ENCODE results near the gene TMEM19. TPM values are rescaled to one million over a fixed set of nuclear protein-coding genes. Genes with fewer than 3 reads are reported as not detected.

TMEM19 gene
- total and polyA plus RNA-seq, 12 donors, result 6.4 to 32.2 (median 24.0) TPM

DNA sequence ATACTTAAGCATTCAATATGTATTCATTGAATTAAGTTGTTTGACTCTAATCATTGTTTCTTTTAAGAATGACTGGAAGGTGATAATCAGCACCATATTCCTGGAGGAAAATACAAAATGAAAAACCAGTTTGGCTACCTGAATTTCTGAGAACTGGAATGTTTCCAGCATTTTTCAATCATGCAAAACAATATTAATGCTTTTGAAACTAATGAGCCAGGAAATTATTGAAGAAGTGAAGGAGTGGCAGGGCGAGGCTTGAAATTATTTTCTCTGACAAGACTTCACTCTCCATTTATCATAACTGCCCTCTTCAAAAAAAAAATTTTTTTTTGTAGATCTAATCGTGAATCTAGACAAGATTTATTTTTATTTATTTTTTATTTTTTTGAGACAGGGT is 19.0 kb downstream of the TMEM19 start:
- 93 to 94% methylated on average over 2 of the region's 2 CpGs for WGBS, 2 donors
- Histone ChIP-seq H3K4me3 (no peak overlapping the region), H3K36me3 (peaks cover 0 to 62% (median 12%) of the 10 kb centered on the region in 9 donors), H3K27me3 (no peaks in the 10 kb centered on the region), H3K4me1 (no peaks in the 10 kb centered on the region), H3K9me3 (no peaks in the 10 kb centered on the region), H3K27ac (no peak overlapping the region)
- TF ChIP-seq, protein P1, sequence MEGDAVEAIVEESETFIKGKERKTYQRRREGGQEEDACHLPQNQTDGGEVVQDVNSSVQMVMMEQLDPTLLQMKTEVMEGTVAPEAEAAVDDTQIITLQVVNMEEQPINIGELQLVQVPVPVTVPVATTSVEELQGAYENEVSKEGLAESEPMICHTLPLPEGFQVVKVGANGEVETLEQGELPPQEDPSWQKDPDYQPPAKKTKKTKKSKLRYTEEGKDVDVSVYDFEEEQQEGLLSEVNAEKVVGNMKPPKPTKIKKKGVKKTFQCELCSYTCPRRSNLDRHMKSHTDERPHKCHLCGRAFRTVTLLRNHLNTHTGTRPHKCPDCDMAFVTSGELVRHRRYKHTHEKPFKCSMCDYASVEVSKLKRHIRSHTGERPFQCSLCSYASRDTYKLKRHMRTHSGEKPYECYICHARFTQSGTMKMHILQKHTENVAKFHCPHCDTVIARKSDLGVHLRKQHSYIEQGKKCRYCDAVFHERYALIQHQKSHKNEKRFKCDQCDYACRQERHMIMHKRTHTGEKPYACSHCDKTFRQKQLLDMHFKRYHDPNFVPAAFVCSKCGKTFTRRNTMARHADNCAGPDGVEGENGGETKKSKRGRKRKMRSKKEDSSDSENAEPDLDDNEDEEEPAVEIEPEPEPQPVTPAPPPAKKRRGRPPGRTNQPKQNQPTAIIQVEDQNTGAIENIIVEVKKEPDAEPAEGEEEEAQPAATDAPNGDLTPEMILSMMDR (IDR thresholded peaks at IDR 0.05), result no peak
- DNase-seq (no peak), ATAC-seq (no peak)
- intact Hi-C loops (cut with DNase I), result no loop called here

DNA sequence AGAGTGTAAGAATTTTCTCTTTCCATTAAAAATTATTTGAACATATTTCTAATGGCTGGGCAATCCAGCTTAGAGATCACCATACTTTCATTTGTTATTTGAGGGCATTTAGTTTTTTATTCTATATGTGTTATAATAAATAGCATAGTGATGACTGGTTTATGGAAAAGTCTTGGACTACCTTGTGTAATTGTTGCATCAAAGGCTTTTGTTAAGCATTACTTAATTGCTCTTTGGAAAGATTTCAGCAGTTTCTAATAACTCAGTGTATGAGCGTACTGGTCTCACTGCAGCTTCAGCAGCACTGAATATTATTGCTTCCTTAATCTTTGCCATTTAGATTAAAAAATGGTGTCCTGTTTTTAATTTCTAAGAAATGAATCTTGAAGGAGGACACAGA is 22.8 kb downstream of the TMEM19 start:
- no peak for DNase-seq
- TF ChIP-seq, protein P1 (IDR thresholded peaks at IDR 0.05), result no peak
- Histone ChIP-seq H3K4me1 (no peaks in the 10 kb centered on the region), H3K9me3 (peaks cover 0 to 24% (median 4%) of the 10 kb centered on the region in 11 donors), H3K36me3 (peaks cover 0 to 33% (median 0%) of the 10 kb centered on the region in 9 donors), H3K4me3 (no peak overlapping the region), H3K27ac (no peak overlapping the region), H3K27me3 (no peaks in the 10 kb centered on the region)
- intact Hi-C loops (cut with DNase I), result no loop called here
- ATAC-seq, result no peak
- 96 to 100% methylated on average over 1 of the region's 1 CpG for WGBS, 2 donors

DNA sequence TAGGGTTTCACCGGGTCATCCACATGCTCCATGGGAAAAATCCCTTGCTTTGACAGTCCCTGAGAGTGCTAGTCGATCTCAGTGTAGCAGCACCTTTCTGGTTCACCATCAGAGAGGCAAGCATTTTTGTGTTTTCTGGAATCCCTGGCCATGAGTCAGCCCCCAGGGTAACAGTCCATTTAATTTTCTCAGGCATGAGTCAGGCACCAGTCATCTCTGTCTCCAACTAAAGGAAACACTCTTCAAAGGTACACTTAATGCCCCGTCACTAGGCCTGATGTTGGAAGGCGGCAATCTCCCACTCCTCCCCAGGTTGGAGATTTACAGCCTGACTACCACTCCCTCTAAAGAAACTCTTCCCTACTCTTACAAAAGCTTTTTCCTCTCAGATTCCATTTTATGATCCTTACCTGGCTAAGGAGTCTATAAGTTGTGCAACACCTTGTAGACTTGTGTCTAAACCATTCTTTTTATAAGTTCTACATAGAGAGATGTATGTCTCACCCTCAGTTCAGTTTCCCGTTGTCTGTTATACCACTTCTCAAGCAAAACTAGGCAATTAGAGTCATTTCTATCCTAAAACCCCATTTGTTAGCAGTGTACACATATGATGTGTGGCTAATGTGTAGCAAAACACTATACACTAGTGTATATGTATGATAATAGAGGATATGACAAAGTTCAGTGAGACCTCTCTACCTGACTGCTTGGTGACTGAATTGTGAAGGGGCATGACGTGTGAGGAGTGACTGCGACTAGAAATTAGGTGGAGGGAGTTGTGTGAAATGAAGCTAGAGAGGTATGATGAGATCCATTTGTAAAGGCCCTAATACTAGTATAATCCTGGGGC is 24.6 kb downstream of the TMEM19 start:
- TF ChIP-seq, protein P1 (IDR thresholded peaks at IDR 0.05), result no peak
- H3K4me1 ChIP-seq, result no peaks in the 10 kb centered on the region
- peaks cover 0 to 20% (median 0%) of the 10 kb centered on the region in 9 donors for H3K36me3 ChIP-seq
- H3K27ac ChIP-seq, result no peak overlapping the region
- no peaks in the 10 kb centered on the region for H3K27me3 ChIP-seq
- 93% methylated on average over 7 of the region's 7 CpGs for WGBS, 2 donors
- peaks cover 0 to 38% (median 4%) of the 10 kb centered on the region in 11 donors for H3K9me3 ChIP-seq
- no peak for ATAC-seq
- intact Hi-C loops (cut with DNase I), result no loop called here
- no peak for DNase-seq
- no peak overlapping the region for H3K4me3 ChIP-seq

DNA sequence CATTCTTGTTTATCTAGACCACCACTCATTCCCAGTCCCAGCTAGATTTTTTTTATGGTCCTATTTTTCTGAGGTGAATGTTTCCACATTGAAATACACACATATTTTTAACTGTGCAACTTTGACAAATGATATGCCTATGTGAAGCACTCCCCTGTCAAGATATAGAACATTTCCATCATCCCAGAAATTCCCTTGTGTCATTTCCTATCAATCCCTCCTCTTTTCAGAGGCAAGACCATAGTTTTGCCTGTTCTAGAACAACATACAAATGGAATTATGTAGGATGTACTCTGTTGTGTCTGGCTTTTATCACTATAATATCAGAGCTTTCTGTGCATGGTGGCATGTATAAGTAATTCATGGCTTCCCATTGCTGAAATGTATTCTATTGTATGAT is 32.7 kb downstream of the TMEM19 start:
- TF ChIP-seq, protein P1 (IDR thresholded peaks at IDR 0.05), result no peak
- DNase-seq (no peak), ATAC-seq (no peak)
- H3K4me3 ChIP-seq, result no peak overlapping the region
- no peaks in the 10 kb centered on the region for H3K36me3 ChIP-seq
- intact Hi-C loops (cut with DNase I), result no loop called here
- peaks cover 0 to 21% (median under 1%) of the 10 kb centered on the region in 11 donors for H3K9me3 ChIP-seq
- no peak overlapping the region for H3K27ac ChIP-seq
- H3K27me3 ChIP-seq, result no peaks in the 10 kb centered on the region
- H3K4me1 ChIP-seq, result no peaks in the 10 kb centered on the region
